IMR-90 (cell line): ENCODE measurements around the gene FAAP100. TPM values are rescaled to one million over a fixed set of nuclear protein-coding genes. Genes with fewer than 3 reads are reported as not detected.
A peak's percentile ranks its signal among the peaks of the same experiment; 100 is the strongest.

ENCODE experiments used
- ATAC-seq: fragments of 200-7000 bp; cut with Tn5 transposase; 2 replicates; pipeline ENCODE4 v1.9.1; 2020; ENCODE audit warnings: low read depth, mild to moderate bottlenecking, moderate library complexity
- BruUV-seq: library from RNA; stranded (reverse); fragments of 400-500 nt; replicated peaks from 2 replicates; lab custom pipeline; 2021; lab: Mats Ljungman, UMichigan
- CTCF ChIA-PET: fragments of 300-600 bp; formaldehyde crosslinking; extraction: SDS; loops from one replicate; lab custom pipeline; 2021; ENCODE audit warnings: antibody characterized with exemption; lab: Yijun Ruan, JAX
- POLR2A ChIA-PET: fragments of 300-600 bp; sonication (Branson Sonifier 250); formaldehyde crosslinking; loops from one replicate; lab custom pipeline; 2022; ENCODE audit warnings: antibody characterized with exemption; ENCODE audit not compliant: unreplicated experiment; lab: Charles Lee
- DNase-seq: peaks from one replicate; pipeline ENCODE4 v3.0.0; 2013
- H2AFZ ChIP-seq: replicated peaks from 2 replicates; pipeline ENCODE3; 2013; ENCODE audit warnings: low read length, mild to moderate bottlenecking; ENCODE audit not compliant: poor library complexity
- H2AK5ac ChIP-seq: 2 replicates; pipeline ENCODE4 v1.6.1; 2013; ENCODE audit warnings: low read depth, low read length, inconsistent platforms
- H2AK9ac ChIP-seq: replicated peaks from 2 replicates; pipeline ENCODE3; 2013; ENCODE audit warnings: mild to moderate bottlenecking, low read depth, low read length, moderate library complexity; ENCODE audit not compliant: poor library complexity
- H2BK120ac ChIP-seq: 2 replicates; pipeline ENCODE4 v1.6.1; 2013; ENCODE audit warnings: low read depth, low read length, inconsistent platforms
- H2BK15ac ChIP-seq: 3 replicates; pipeline ENCODE4 v1.6.1; 2013; ENCODE audit warnings: low read depth, low read length, inconsistent platforms
- H2BK20ac ChIP-seq: 2 replicates; pipeline ENCODE4 v1.6.1; 2013; ENCODE audit warnings: low read depth, mild to moderate bottlenecking, inconsistent platforms, low read length, moderate library complexity
- H2BK5ac ChIP-seq: 2 replicates; pipeline ENCODE4 v1.6.1; 2013; ENCODE audit warnings: mild to moderate bottlenecking, low read depth, low read length, inconsistent platforms; ENCODE audit not compliant: poor library complexity, severe bottlenecking
- H3K14ac ChIP-seq: replicated peaks from 2 replicates; pipeline ENCODE4 v1.6.1; 2013; ENCODE audit warnings: low read depth, low read length, inconsistent platforms
- H3K18ac ChIP-seq: 2 replicates; pipeline ENCODE4 v1.6.1; 2013; ENCODE audit warnings: low read depth, low read length, control low read depth
- H3K23ac ChIP-seq: 2 replicates; pipeline ENCODE4 v1.6.1; 2013; ENCODE audit warnings: low read depth, low read length, inconsistent platforms
- H3K27ac ChIP-seq: 2 replicates; pipeline ENCODE4 v1.5.1; 2013; ENCODE audit warnings: mild to moderate bottlenecking, control low read depth, low read length; ENCODE audit not compliant: insufficient read depth
- H3K27me3 ChIP-seq: 2 replicates; pipeline ENCODE4 v1.6.1; 2013; ENCODE audit warnings: low read length; ENCODE audit not compliant: control insufficient read depth, insufficient read depth
- H3K36me3 ChIP-seq: 2 replicates; pipeline ENCODE4 v1.6.1; 2013; ENCODE audit warnings: low read length, mixed read lengths; ENCODE audit not compliant: control insufficient read depth, insufficient read depth
- H3K4ac ChIP-seq: 2 replicates; pipeline ENCODE4 v1.6.1; 2013; ENCODE audit warnings: low read depth, low read length, inconsistent platforms
- H3K4me1 ChIP-seq: 2 replicates; pipeline ENCODE4 v1.6.1; 2013; ENCODE audit warnings: low read length, mixed read lengths; ENCODE audit not compliant: control insufficient read depth, insufficient read depth
- H3K4me2 ChIP-seq: 2 replicates; pipeline ENCODE4 v1.6.1; 2013; ENCODE audit warnings: low read depth, mild to moderate bottlenecking, control low read depth, low read length, moderate library complexity
- H3K4me3 ChIP-seq: 2 replicates; pipeline ENCODE4 v1.5.1; 2013; ENCODE audit warnings: low read depth, mild to moderate bottlenecking, control low read depth, low read length, moderate library complexity; ENCODE audit not compliant: insufficient read depth
- H3K56ac ChIP-seq: 2 replicates; pipeline ENCODE4 v1.6.1; 2013; ENCODE audit warnings: low read length, inconsistent platforms; ENCODE audit not compliant: insufficient read depth; ENCODE audit errors: extremely low read depth
- H3K79me1 ChIP-seq, 2 experiments: 2 replicates each; pipeline ENCODE4 v1.6.1; 2013; ENCODE audit warnings: low read length in 2 of 2, inconsistent platforms in 1 of 2, low read depth in 1 of 2
- H3K9ac ChIP-seq: 2 replicates; pipeline ENCODE4 v1.6.1; 2013; ENCODE audit warnings: low read depth, low read length, control low read depth
- H3K9me1 ChIP-seq: 2 replicates; pipeline ENCODE4 v1.6.1; 2013; ENCODE audit warnings: low read length, inconsistent platforms; ENCODE audit not compliant: insufficient read depth
- H3K9me3 ChIP-seq: 2 replicates; pipeline ENCODE4 v1.6.1; 2013; ENCODE audit warnings: low read length; ENCODE audit not compliant: control insufficient read depth, insufficient read depth
- H4K20me1 ChIP-seq: 2 replicates; pipeline ENCODE4 v1.6.1; 2013; ENCODE audit warnings: low read length, inconsistent platforms; ENCODE audit not compliant: insufficient read depth
- H4K5ac ChIP-seq: 2 replicates; pipeline ENCODE4 v1.6.1; 2013; ENCODE audit warnings: mild to moderate bottlenecking, low read depth, low read length, control low read depth
- H4K8ac ChIP-seq, 2 experiments: 2 replicates each; pipeline ENCODE4 v1.6.1; 2013; ENCODE audit warnings: low read depth in 2 of 2, low read length in 2 of 2, control low read depth in 1 of 2, inconsistent platforms in 1 of 2
- H4K91ac ChIP-seq: 2 replicates; pipeline ENCODE4 v1.6.1; 2013; ENCODE audit warnings: low read depth, low read length, inconsistent platforms; ENCODE audit not compliant: insufficient read depth
- BHLHE40 ChIP-seq: fragments of 150-350 bp; IDR thresholded peaks from 2 replicates; pipeline ENCODE4 v1.6.1; 2016; ENCODE audit warnings: mild to moderate bottlenecking, low read depth, low read length
- CEBPB ChIP-seq: IDR thresholded peaks from 2 replicates; pipeline ENCODE4 v1.6.1; 2012; ENCODE audit warnings: low read depth, low read length, improper control_type of control experiment
- CHD1 ChIP-seq: IDR thresholded peaks from 2 replicates; pipeline ENCODE4 v1.6.1; 2012; ENCODE audit warnings: low read depth, low read length, improper control_type of control experiment
- CTCF ChIP-seq: conservative IDR thresholded peaks from 2 replicates; pipeline ENCODE4 v1.5.1; 2012; ENCODE audit warnings: mild to moderate bottlenecking, low read depth, low read length, improper control_type of control experiment
- ELK1 ChIP-seq: fragments of 150-350 bp; IDR thresholded peaks from 2 replicates; pipeline ENCODE4 v1.6.1; 2016; ENCODE audit warnings: low read depth, mild to moderate bottlenecking, low read length, moderate library complexity, borderline replicate concordance
- FOS ChIP-seq: fragments of 150-350 bp; IDR thresholded peaks from 2 replicates; pipeline ENCODE4 v1.6.1; 2016; ENCODE audit warnings: low read depth, low read length
- MAFK ChIP-seq: IDR thresholded peaks from 2 replicates; pipeline ENCODE4 v1.6.1; 2012; ENCODE audit warnings: low read depth, low read length, improper control_type of control experiment
- MAZ ChIP-seq: IDR thresholded peaks from 2 replicates; pipeline ENCODE4 v1.6.1; 2012; ENCODE audit warnings: low read depth, mild to moderate bottlenecking, low read length, improper control_type of control experiment, moderate library complexity, borderline replicate concordance
- MXI1 ChIP-seq: IDR thresholded peaks from 2 replicates; pipeline ENCODE4 v1.6.1; 2012; ENCODE audit warnings: low read depth, mild to moderate bottlenecking, low read length, moderate library complexity, borderline replicate concordance
- NFE2L2 ChIP-seq: fragments of 150-350 bp; IDR thresholded peaks from 2 replicates; pipeline ENCODE4 v1.6.1; 2016; ENCODE audit warnings: low read depth, mild to moderate bottlenecking, low read length
- POLR2A ChIP-seq: IDR thresholded peaks from 2 replicates; pipeline ENCODE4 v1.6.1; 2012; ENCODE audit warnings: mild to moderate bottlenecking, low read depth, low read length
- RAD21 ChIP-seq: IDR thresholded peaks from 2 replicates; pipeline ENCODE4 v1.6.1; 2012; ENCODE audit warnings: low read length, improper control_type of control experiment
- RCOR1 ChIP-seq: IDR thresholded peaks from 2 replicates; pipeline ENCODE4 v1.6.1; 2012; ENCODE audit warnings: mild to moderate bottlenecking, low read length, improper control_type of control experiment; ENCODE audit not compliant: insufficient replicate concordance
- RFX5 ChIP-seq: IDR thresholded peaks from 2 replicates; pipeline ENCODE4 v1.8.0; 2012; ENCODE audit warnings: low read depth, mild to moderate bottlenecking, low read length, moderate library complexity
- SMC3 ChIP-seq: fragments of 150-350 bp; IDR thresholded peaks from 2 replicates; pipeline ENCODE4 v1.6.1; 2016; ENCODE audit warnings: low read depth, mild to moderate bottlenecking, antibody characterized with exemption, low read length, moderate library complexity
- USF2 ChIP-seq: fragments of 150-350 bp; IDR thresholded peaks from 2 replicates; pipeline ENCODE4 v1.6.1; 2017; ENCODE audit warnings: mild to moderate bottlenecking, antibody characterized with exemption, low read length, low read depth
- WGBS, 2 experiments: methylation state at CpG; one replicate each; pipeline versions ENCODE4 v1.1.5 to v1.1.7; 2013; ENCODE audit warnings: missing lambda C conversion rate in 2 of 2; ENCODE audit not compliant: insufficient read length in 1 of 2; ENCODE audit errors: extremely low coverage in 2 of 2; 5-methylcytosine and 5-hydroxymethylcytosine counted together
- dilution Hi-C: fragments of 300-500 bp; cut with HindIII; formaldehyde crosslinking; loops from one replicate; pipeline ENCODE4 v1.14.3; 2018; ENCODE audit warnings: low sequenced_read_pairs; ENCODE audit not compliant: unreplicated experiment
- in situ Hi-C: fragments of 300-500 bp; cut with MboI; formaldehyde crosslinking; loops from 3 replicates; pipeline ENCODE4 v1.14.3; 2019; ENCODE audit warnings: low sequenced_read_pairs, inconsistent platforms, mixed read lengths
- intact Hi-C: fragments of 100-400 bp; cut with micrococcal nuclease; formaldehyde crosslinking; loops from 2 replicates; pipeline ENCODE4 v1.10.0; 2022
- polyA plus RNA-seq, 3 experiments: library from polyadenylated mRNA; depleted of rRNA; stranded (reverse); fragments of >200 nt; gene quantifications; 2 replicates each; pipeline ENCODE4 v1.2.3, GENCODE V29; 2012; ENCODE audit warnings: low replicate concordance in 1 of 3
- total RNA-seq: library from RNA; depleted of rRNA; stranded (reverse); fragments of >200 nt; gene quantifications from 2 replicates; pipeline ENCODE4 v1.2.3, GENCODE V29; 2012

Gene FAAP100
- total and polyA plus RNA-seq, 2 of the 4 experiments (the other 2 are of a cell fraction), result 7.9 to 24.8 TPM

GRCh38 chr17:81514489-81514738 lies 37.7 kb downstream of the FAAP100 start:
- H2BK20ac ChIP-seq, result no peak overlapping the region
- peak overlapping the region; percentile 98 for H3K14ac ChIP-seq
- H4K8ac ChIP-seq, result peak overlapping the region; percentile 92 to 96
- ATAC-seq, result no peak; the same call in 1 of the 2 replicates
- H2BK5ac ChIP-seq, result peak overlapping the region; percentile 95
- H3K4ac ChIP-seq, result peak overlapping the region; percentile 99
- POLR2A ChIA-PET, result interaction anchor here (0.5 to 0.6 kb wide), 2 partner anchors 43 to 1567 kb away, joined by 3 to 5 read pairs; no protein-coding TSS in a partner anchor
- H2AFZ ChIP-seq, result peak overlapping the region; percentile 86
- in situ Hi-C loops, result no loop called here
- 0% methylated on average over 17 of the region's 34 CpGs; no CpG with 5 or more reads in 1 of the 2 experiments for WGBS, 2 experiments
- peak overlapping the region; percentile 94; the same call in 1 of the 2 replicates for H3K56ac ChIP-seq
- peaks cover 58% of the 10 kb centered on the region for H4K20me1 ChIP-seq
- dilution Hi-C loops, result no loop called here
- peak overlapping the region; percentile 99 for H2AK5ac ChIP-seq
- intact Hi-C loops, result no loop called here
- peak overlapping the region; percentile 97 for H3K9ac ChIP-seq
- no peaks in the 10 kb centered on the region for H3K27me3 ChIP-seq
- peak overlapping the region; percentile 99 for H4K91ac ChIP-seq
- no peaks in the 10 kb centered on the region for H3K9me3 ChIP-seq
- peak overlapping the region; percentile 43 for H3K4me3 ChIP-seq
- H2BK15ac ChIP-seq, result peak overlapping the region; percentile 82; the same call in 1 of the 3 replicates
- H3K79me1 ChIP-seq, result peaks cover 6 to 61% of the 10 kb centered on the region in 2 experiments; a peak in 3 of 4 replicates
- peaks cover 30% of the 10 kb centered on the region for H3K4me1 ChIP-seq
- no TSS peak for BruUV-seq
- peak overlapping the region; percentile 95 for H4K5ac ChIP-seq
- no peak for DNase-seq
- peaks cover 28% of the 10 kb centered on the region for H3K36me3 ChIP-seq
- H2AK9ac ChIP-seq, result peak overlapping the region; percentile 100
- TF ChIP-seq RCOR1 (no peak), MAFK (no peak), RAD21 (no peak), RFX5 (no peak), ELK1 (no peak), MAZ (no peak), MXI1 (no peak), USF2 (no peak), CTCF (no peak), CHD1 (no peak), CEBPB (no peak), POLR2A (no peak), FOS (no peak), BHLHE40 (no peak), SMC3 (no peak), NFE2L2 (no peak)
- H3K4me2 ChIP-seq, result peak overlapping the region; percentile 74
- H3K23ac ChIP-seq, result peak overlapping the region; percentile 88; the same call in 1 of the 2 replicates
- H3K27ac ChIP-seq, result peak overlapping the region; percentile 99
- peak overlapping the region; percentile 77; the same call in 1 of the 2 replicates for H3K18ac ChIP-seq
- CTCF ChIA-PET, result no interaction called here
- no peaks in the 10 kb centered on the region for H3K9me1 ChIP-seq
- H2BK120ac ChIP-seq, result peak overlapping the region; percentile 90
